Type B pancreatic cell (in vitro differentiated cells): ENCODE measurements around the gene ATG101. TPM values are rescaled to one million over a fixed set of nuclear protein-coding genes. Genes with fewer than 3 reads are reported as not detected.

Experiments
- DNase-seq: peaks from one replicate; pipeline ENCODE4 v3.0.0; 2021; ENCODE audit warnings: mixed read lengths; ENCODE audit not compliant: unreplicated experiment; ENCODE audit errors: extremely low spot score
- H3K27ac Mint-ChIP-seq: 2 replicates; pipeline ENCODE4 v1.8.0; 2021; ENCODE audit warnings: mild to moderate bottlenecking, mixed read lengths
- H3K27me3 Mint-ChIP-seq: 2 replicates; pipeline ENCODE4 v1.8.0; 2021; ENCODE audit warnings: mixed read lengths
- H3K36me3 Mint-ChIP-seq: 2 replicates; pipeline ENCODE4 v1.8.0; 2021; ENCODE audit warnings: mixed read lengths
- H3K4me1 Mint-ChIP-seq: one replicate; pipeline ENCODE4 v1.8.0; 2021; ENCODE audit warnings: mixed read lengths; ENCODE audit not compliant: unreplicated experiment
- H3K4me3 Mint-ChIP-seq: 2 replicates; pipeline ENCODE4 v1.8.0; 2021; ENCODE audit warnings: mild to moderate bottlenecking, mixed read lengths
- H3K9me3 Mint-ChIP-seq: 2 replicates; pipeline ENCODE4 v1.8.0; 2021; ENCODE audit warnings: mixed read lengths
- total RNA-seq: library from RNA; stranded (reverse); gene quantifications from 2 replicates; pipeline ENCODE4 v1.2.1, GENCODE V29; 2021; ENCODE audit warnings: low replicate concordance
- TF ChIP-seq, protein P1 (sequence below): fragments of 200-600 bp; sonication (generic); conservative IDR thresholded peaks from 2 replicates; pipeline ENCODE4 v1.5.0; 2021; ENCODE audit warnings: antibody characterized with exemption, mild to moderate bottlenecking

The ATG101 gene
- total RNA-seq, 1 donor from 2014 or later: 35.7 TPM

DNA sequence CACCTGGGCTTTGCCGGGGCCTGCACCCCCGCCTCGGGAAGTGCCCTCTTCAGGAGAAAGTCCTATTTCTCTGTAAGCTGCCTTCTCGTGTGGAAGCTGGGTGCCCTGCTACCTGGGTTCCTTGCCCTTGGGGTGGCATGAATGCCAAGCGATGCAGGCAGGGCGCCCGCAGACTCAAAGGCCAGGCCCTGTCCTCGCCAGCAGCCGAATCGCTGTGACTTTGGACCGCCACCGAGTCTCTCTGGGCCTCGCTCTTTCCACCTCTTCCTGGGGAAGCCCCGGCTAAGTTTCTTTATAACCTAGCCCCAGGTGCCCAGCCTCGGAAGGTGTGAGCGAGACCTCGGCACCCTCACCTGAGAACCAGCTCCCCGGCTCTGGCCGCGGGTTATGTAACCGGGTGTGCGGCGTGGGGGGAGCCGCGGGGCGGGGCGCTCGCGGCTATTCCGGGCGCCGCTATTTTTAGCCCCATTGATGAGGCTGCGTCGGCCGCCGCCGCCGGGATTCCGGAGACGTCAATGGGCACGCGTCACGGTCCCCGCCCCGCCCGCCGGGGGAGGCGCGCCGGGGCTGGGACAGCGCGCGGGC is 33.1 kb upstream of the ATG101 start:
- H3K36me3 Mint-ChIP-seq: no peaks in the 10 kb centered on the region
- peaks cover 36% of the 10 kb centered on the region for H3K27me3 Mint-ChIP-seq
- peak overlapping the region; percentile 84 for H3K4me3 Mint-ChIP-seq
- no peak for DNase-seq
- TF ChIP-seq, protein P1, sequence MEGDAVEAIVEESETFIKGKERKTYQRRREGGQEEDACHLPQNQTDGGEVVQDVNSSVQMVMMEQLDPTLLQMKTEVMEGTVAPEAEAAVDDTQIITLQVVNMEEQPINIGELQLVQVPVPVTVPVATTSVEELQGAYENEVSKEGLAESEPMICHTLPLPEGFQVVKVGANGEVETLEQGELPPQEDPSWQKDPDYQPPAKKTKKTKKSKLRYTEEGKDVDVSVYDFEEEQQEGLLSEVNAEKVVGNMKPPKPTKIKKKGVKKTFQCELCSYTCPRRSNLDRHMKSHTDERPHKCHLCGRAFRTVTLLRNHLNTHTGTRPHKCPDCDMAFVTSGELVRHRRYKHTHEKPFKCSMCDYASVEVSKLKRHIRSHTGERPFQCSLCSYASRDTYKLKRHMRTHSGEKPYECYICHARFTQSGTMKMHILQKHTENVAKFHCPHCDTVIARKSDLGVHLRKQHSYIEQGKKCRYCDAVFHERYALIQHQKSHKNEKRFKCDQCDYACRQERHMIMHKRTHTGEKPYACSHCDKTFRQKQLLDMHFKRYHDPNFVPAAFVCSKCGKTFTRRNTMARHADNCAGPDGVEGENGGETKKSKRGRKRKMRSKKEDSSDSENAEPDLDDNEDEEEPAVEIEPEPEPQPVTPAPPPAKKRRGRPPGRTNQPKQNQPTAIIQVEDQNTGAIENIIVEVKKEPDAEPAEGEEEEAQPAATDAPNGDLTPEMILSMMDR: no peak
- no peaks in the 10 kb centered on the region for H3K9me3 Mint-ChIP-seq
- H3K4me1 Mint-ChIP-seq: peaks cover 21% of the 10 kb centered on the region
- peak overlapping the region; percentile 86 for H3K27ac Mint-ChIP-seq

DNA sequence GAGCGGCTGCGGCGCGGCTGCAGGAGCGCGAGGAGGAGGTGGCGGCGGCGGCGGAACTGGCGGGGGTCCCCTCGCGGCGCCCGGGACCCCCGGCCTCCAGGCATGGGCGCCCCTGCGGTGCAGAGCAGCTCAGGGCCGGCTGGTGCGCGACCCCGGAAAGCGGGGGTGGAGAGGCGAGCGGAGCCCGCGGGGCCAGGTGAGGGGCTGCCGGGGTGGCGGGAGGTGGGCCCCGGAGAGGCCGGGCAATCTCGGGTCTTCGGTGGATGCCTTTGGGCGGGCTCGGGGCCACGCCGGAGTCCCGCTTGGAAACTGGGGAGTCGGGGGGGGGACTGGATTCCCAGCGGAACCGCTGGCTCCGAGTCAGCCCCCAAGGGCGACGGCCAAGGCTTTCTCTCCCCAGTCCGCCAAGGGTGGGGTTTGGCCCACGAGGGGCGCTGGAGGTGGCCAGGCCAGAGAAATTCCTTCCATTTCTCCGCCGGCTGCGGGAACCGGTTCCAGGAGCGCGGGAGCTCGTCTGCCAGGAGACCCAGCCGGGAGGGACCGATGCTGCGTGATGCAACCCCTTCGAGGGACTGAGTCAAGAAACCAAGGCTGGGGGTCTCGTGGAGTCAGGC is 32.4 kb upstream of the ATG101 start:
- no peaks in the 10 kb centered on the region for H3K9me3 Mint-ChIP-seq
- TF ChIP-seq, protein P1: peak; percentile 18
- H3K27ac Mint-ChIP-seq: peak overlapping the region; percentile 84
- H3K36me3 Mint-ChIP-seq: no peaks in the 10 kb centered on the region
- peaks cover 36% of the 10 kb centered on the region for H3K27me3 Mint-ChIP-seq
- peak overlapping the region; percentile 87 for H3K4me3 Mint-ChIP-seq
- H3K4me1 Mint-ChIP-seq: peaks cover 16% of the 10 kb centered on the region
- no peak for DNase-seq

DNA sequence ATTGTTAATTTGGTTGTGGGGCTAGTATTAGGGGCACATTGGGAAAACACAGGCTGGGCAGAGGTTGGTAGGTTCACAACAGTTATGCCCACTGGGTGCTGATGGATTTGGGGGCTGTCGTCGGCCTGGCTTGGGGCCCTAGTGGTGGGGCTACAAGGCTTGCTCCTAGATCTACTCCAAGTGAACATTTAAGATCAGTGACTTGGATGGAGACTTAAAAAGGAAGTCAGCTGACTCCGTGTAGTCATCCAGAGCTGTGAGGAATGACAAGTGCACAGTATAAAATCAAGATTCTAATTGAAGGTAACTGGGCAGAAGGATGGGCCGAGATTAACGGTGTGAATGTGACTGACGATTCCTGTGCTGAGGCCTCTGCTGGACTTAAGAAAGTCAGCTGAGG is 31.3 kb upstream of the ATG101 start:
- Mint-ChIP-seq H3K27ac (peak overlapping the region; percentile 84), H3K36me3 (no peaks in the 10 kb centered on the region), H3K4me1 (peaks cover 11% of the 10 kb centered on the region), H3K9me3 (no peaks in the 10 kb centered on the region), H3K27me3 (peaks cover 36% of the 10 kb centered on the region), H3K4me3 (peak overlapping the region; percentile 87)
- DNase-seq: no peak
- TF ChIP-seq, protein P1: no peak

DNA sequence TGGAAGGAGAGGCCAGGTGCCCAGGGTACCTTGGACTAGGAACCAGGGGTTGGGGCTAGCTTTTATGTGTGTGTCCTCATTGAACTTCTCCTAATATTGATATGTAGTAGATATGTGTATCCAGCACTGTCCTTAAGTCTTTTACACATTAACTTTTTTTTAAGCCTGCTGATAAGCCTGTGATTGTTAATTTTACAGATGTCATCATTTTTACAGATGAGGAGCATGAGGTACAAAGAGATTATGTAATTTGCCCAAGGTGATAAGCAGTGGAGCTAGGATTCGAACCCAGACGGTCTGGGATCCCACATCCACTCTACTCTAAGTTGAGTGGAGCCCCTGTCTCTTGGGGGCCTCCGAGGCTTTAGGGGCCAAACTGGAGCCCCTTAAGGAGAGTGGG is 28.7 kb upstream of the ATG101 start:
- Mint-ChIP-seq H3K9me3 (no peaks in the 10 kb centered on the region), H3K4me1 (peaks cover 7% of the 10 kb centered on the region), H3K4me3 (no peak overlapping the region), H3K36me3 (no peaks in the 10 kb centered on the region), H3K27me3 (peaks cover 18% of the 10 kb centered on the region), H3K27ac (no peak overlapping the region)
- TF ChIP-seq, protein P1: no peak
- DNase-seq: no peak

DNA sequence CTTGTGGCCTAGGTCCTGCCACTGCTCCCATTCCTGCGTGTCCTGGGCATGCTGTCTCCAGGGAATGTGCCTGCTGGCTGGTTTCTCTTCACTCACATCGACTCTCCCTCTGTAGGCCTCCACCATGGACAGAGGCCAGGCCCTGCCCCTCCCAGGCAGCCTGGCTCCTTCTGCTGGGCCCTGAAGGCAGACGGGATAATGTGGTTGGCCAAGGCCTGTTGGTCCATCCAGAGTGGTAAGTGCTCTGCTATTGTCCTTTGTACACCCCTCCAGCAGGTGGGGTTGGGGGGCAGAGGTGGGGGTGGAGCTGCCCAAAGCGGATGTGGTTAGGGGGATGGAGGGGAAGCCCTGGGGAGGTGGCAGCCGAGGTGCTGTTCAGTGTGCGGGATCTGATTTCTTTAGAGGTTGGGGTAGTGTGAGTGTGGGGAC is 28.1 kb upstream of the ATG101 start:
- Mint-ChIP-seq H3K27ac (no peak overlapping the region), H3K36me3 (no peaks in the 10 kb centered on the region), H3K4me3 (no peak overlapping the region), H3K4me1 (peaks cover 4% of the 10 kb centered on the region), H3K27me3 (peaks cover 13% of the 10 kb centered on the region), H3K9me3 (no peaks in the 10 kb centered on the region)
- no peak for DNase-seq
- TF ChIP-seq, protein P1: no peak
